ENCODE measurements around the gene P4HA1.
"Not testable (repeated sequence)": the region's sequence is repeated elsewhere in the genome, so short reads cannot be mapped to it uniquely, and the experiment has no call there.

P4HA1 gene

DNA sequence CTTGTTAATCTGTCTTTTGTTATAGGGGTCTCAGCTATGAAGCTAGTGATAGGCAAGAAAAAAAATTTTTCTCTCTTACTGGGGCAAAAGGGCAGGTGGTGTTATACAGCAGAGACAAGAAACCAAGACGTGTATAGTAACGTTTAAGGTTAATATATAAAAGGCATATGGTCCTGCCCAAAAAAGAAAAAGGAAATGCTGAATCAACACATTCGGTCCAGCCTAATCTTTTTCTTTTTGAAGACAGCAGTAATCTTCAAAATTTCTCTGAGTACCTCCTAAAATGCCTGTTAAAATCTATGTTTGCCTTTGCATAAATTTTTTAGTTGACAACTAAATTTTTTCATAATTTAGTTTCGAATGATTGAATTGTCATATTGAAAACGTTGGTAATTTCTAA, 54.5 kb downstream of the P4HA1 start:
- no peak for DNase-seq

GRCh38 chr10:73039635-73040034, 57.0 kb downstream of the P4HA1 start:
- DNase-seq = no peak

- not testable (repeated sequence) for DNase-seq
Measured at GRCh38 chr10:73036285-73036684, 60.4 kb downstream of the P4HA1 start.

DNA sequence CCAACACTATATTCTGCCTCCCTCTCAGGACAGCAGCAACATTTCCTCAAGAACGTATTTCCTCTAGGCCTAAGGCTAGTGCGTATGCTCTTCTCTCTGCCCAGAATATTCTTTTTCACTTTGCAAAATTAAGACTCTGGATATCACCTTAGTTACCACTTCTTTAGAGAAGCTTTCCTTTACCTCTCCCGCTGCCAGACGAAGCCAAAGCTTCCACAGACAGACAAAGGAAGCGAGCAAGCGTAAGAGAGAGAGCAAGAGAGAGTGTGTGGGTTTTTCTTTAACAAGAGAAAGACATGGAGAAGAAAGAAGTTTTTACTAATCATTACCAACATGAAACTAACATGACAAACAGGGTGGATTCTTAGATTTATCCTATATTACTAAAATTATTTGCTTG, 64.1 kb downstream of the P4HA1 start:
- no peak for DNase-seq

GRCh38 chr10:73026623-73027022, 70.0 kb downstream of the P4HA1 start:
- not testable (repeated sequence) for DNase-seq

GRCh38 chr10:73023455-73024070, 73.1 kb downstream of the P4HA1 start:
- DNase-seq = not testable (repeated sequence)

- DNase-seq = not testable (repeated sequence)
Measured at GRCh38 chr10:73022961-73023360, 73.7 kb downstream of the P4HA1 start.

DNA sequence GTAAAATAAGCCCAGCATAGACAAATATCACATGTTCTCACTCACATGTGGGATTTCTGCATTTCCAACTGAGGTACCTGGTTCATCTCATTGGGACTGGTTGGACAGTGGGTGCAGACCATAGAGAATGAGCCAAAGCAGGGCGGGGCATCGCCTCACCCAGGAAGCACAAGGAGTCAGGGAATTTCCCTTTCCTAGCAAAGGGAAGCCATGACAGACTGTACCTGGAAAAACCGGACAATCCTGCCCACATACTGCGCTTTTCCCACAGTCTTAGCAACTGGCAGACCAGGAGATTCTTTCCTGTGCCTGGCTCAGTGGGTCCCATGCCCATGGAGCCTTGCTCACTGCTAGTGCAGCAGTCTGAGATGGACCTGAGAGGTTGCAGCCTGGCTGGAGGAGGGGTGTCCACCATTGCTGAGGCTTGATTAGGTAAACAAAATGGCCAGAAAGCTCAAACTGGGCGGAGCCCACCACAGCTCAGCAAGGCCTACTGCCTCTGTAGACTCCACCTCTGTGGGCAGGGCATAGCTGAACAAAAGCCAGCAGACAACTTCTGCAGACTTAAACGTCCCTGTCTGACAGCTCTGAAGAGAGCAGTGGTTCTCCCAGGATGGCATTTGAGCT, 75.0 kb downstream of the P4HA1 start:
- not testable (repeated sequence) for DNase-seq

GRCh38 chr10:73021050-73021449, 75.6 kb downstream of the P4HA1 start:
- no peak for DNase-seq

DNA sequence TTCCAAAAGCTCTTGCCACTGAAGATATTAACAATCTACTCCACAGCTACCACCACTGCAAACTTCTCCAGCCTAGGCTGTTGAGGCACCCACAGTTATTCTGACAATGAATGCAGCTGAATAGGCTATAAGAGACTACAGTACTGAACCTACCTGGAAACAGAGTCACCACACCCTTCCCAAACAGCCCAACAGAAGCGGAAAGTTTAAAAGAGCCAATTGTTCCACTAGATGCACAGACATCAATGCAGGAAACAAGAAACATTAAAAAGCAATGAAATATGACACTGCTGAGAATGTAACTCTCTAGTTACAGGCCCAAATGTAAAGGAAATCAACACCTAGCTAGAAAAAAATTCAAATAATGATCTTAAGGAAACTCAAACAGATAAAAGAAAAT, 77.6 kb downstream of the P4HA1 start:
- DNase-seq = no peak

- no peak for DNase-seq
Measured at GRCh38 chr10:73018632-73019031, 78.0 kb downstream of the P4HA1 start.

DNA sequence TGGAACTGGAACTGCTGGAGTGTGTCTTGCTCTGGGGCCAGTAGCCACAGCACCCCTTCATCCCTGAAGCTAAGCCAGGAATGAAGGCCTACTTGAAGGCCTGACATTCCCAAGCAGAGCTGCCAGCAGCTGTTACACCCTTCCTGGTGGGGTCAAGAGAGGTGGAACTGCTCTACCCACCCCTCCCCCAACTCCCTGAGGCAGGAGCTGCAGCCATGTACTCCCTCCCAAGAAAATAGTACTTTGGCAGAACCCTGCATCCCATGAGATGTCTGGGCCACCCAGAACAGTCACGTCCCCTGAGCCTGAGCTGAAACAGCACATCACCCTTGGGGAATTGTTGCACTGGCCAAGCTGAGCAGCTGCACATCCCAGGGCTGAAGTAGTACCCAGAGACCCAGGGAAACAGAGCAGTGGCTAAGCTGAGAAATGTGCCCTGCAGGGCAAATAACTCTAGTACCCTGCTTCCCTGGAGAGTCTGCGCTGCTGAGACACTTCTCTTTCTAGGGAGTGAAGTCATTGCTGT, 78.6 kb downstream of the P4HA1 start:
- DNase-seq = no peak

- DNase-seq = no peak
Measured at GRCh38 chr10:73015779-73016178, 80.9 kb downstream of the P4HA1 start.

DNA sequence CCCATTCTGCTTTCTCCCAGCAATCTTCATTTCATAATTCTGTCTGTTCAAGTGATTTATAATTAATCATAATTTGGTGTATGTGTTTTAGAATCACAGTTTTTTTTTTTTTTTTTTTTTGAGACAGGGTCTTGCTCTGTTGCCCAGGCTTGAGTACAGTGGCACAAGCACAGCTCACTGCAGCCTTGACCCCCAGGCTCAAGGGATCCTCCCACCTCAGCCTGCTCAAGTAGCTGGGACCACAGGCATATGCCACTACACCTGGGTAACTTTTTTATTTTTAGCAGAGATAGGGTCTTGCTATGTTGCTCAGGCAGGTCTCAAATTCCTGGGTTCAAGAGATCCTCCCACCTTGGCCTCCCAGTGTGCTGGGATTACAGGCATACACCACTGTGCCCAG, 92.8 kb downstream of the P4HA1 start:
- no peak for DNase-seq

DNA sequence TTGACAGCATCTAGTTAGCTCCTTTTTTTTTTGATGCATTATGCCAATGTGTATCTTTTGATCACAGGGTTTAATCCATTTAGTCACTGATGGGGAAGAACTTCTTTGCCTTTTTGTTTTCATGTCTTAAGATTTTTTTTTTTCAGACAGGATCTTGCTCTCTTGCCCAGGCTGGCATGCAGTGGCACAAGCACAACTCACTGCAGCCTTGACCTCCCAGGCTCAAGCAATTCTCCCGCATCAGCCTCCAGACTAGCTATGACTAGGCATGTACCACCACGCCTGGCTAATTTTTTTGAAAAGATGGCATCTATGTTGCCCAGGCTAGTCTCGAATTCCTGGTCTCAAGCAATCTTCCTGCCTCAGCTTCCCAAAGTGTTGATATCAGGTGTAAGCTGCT, 95.7 kb downstream of the P4HA1 start:
- DNase-seq = no peak

DNA sequence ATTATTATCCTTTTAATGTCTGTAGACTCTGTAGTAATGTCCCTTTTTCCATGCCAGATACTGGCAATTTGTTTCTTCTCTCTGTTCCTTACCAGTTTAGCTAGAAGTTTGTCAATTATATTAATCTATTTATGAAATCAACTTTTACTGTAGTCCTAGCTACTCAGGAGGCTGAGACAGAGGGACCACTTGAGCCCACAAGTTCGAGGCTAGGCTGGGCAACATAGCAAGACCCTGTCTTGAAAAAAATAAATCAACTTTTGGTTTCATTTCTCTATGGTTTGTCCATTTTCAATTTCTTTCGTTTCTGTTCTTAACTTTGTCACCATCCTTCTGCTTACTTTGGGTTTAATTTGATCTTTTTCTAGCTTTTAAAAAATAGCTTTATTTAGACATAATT, 99.6 kb downstream of the P4HA1 start:
- no peak for DNase-seq

DNA sequence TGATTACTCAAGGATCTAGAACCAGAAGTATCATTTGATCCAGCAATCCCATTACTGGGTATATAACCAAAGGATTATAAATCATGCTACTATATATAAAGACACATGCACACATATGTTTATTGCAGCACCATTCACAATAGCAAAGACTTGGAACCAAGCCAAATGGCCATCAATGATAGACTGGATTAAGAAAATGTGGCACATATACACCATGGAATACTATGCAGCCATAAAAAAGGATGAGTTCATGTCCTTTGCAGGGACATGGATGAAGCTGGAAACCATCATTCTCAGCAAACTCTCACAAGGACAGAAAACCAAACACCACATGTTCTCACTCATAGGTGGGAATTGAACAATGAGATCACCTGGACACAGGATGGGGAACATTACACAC, 101.2 kb downstream of the P4HA1 start:
- DNase-seq = not testable (repeated sequence)

GRCh38 chr10:72989771-72990170, 106.9 kb downstream of the P4HA1 start:
- not testable (repeated sequence) for DNase-seq

- DNase-seq = not testable (repeated sequence)
Measured at GRCh38 chr10:72984618-72985017, 112.0 kb downstream of the P4HA1 start.

GRCh38 chr10:72981882-72982529, 114.7 kb downstream of the P4HA1 start:
- no peak for DNase-seq

- no peak for DNase-seq
Measured at GRCh38 chr10:72981028-72981881, 115.4 kb downstream of the P4HA1 start.

GRCh38 chr10:72980348-72980747, 116.3 kb downstream of the P4HA1 start:
- no peak for DNase-seq

- no peak for DNase-seq
Measured at GRCh38 chr10:72979709-72980108, 117.0 kb downstream of the P4HA1 start.

All from NCI-H1436 treated with DMSO at 0.1 percent for 48 hours (cell line).